Gastrocnemius medialis (tissue), 4 donors: ENCODE data around the gene SOCS7. TPM values are rescaled to one million over a fixed set of nuclear protein-coding genes. Genes with fewer than 3 reads are reported as not detected.
A peak's percentile ranks its signal among the peaks of the same experiment; 100 is the strongest.

ENCODE experiments used
- ATAC-seq, 2 donors: fragments of 150-250 bp; one replicate each; pipeline ENCODE4 v1.9.1; 2016
- DNase-seq, 2 donors: peaks; one replicate each; pipeline ENCODE4 v3.0.0-alpha.2; 2019
- H3K27ac ChIP-seq, 4 donors: fragments of 200-600 bp; sonication (generic); 1 replicate in 1 of 4; 2 replicates in 3 of 4; pipeline ENCODE4 v1.5.1; 2016 to 2018; ENCODE audit warnings: mild to moderate bottlenecking in 2 of 4, moderate library complexity in 1 of 4
- H3K27me3 ChIP-seq, 3 donors: fragments of 200-600 bp; sonication (generic) in 2 of 3; 1 replicate in 1 of 3; 2 replicates in 2 of 3; pipeline versions ENCODE4 v1.5.1 to v1.6.0; 2016 to 2019; ENCODE audit warnings: mild to moderate bottlenecking in 1 of 3, moderate library complexity in 1 of 3
- H3K36me3 ChIP-seq, 2 donors: fragments of 200-600 bp; sonication (generic) in 1 of 2; one replicate each; pipeline ENCODE4 v1.5.1; 2017 to 2018
- H3K4me1 ChIP-seq, 2 donors: fragments of 200-600 bp; sonication (generic) in 1 of 2; one replicate each; pipeline ENCODE4 v1.5.1; 2016 to 2017; ENCODE audit warnings: mild to moderate bottlenecking in 2 of 2
- H3K4me3 ChIP-seq, 4 donors: fragments of 200-600 bp; sonication (generic) in 3 of 4; 1 replicate in 1 of 4; 2 replicates in 3 of 4; pipeline ENCODE4 v1.5.1; 2016 to 2019; ENCODE audit warnings: mild to moderate bottlenecking in 2 of 4
- H3K9me3 ChIP-seq, 3 donors: fragments of 200-600 bp; sonication (generic) in 2 of 3; 1 replicate in 1 of 3; 2 replicates in 2 of 3; pipeline ENCODE4 v1.5.1; 2016 to 2019
- POLR2A ChIP-seq, 2 donors: fragments of 450-650 bp; IDR thresholded peaks; one replicate each; pipeline ENCODE4 v1.6.1; 2017; ENCODE audit warnings: antibody characterized with exemption in 2 of 2, mild to moderate bottlenecking in 2 of 2, moderate library complexity in 2 of 2
- in situ Hi-C, 4 donors: fragments of 200-750 bp; cut with MboI; loops; one replicate each; pipeline versions ENCODE4 v1.15.0 to v1.8.0; 2017; ENCODE audit warnings: low sequenced_read_pairs in 4 of 4
- intact Hi-C: fragments of 100-400 bp; cut with DNase I; formaldehyde crosslinking; loops from one replicate; pipeline ENCODE4 v1.15.1; 2023; ENCODE audit warnings: low total_unique reads
- total RNA-seq, 4 donors: library from RNA; depleted of rRNA; stranded (reverse); fragments of >200 nt; gene quantifications; one replicate each; pipeline versions ENCODE4 v1.1.0 to v1.2.3, GENCODE V29; 2016
- TF ChIP-seq, protein P1 (sequence below), 5 experiments: fragments of 450-650 bp in 3 of 5; fragments of 200-600 bp in 2 of 5; sonication (generic) in 2 of 5; IDR thresholded peaks in 4 of 5; conservative IDR thresholded peaks in 1 of 5; 1 replicate in 4 of 5; 2 replicates in 1 of 5; pipeline ENCODE4 v1.5.1; 2016 to 2019; ENCODE audit warnings: antibody characterized with exemption in 5 of 5, mild to moderate bottlenecking in 3 of 5, moderate library complexity in 3 of 5

SOCS7 gene
- total RNA-seq, 4 donors from 2014 or later = 16.3 to 19.9 (median 19.5) TPM

DNA sequence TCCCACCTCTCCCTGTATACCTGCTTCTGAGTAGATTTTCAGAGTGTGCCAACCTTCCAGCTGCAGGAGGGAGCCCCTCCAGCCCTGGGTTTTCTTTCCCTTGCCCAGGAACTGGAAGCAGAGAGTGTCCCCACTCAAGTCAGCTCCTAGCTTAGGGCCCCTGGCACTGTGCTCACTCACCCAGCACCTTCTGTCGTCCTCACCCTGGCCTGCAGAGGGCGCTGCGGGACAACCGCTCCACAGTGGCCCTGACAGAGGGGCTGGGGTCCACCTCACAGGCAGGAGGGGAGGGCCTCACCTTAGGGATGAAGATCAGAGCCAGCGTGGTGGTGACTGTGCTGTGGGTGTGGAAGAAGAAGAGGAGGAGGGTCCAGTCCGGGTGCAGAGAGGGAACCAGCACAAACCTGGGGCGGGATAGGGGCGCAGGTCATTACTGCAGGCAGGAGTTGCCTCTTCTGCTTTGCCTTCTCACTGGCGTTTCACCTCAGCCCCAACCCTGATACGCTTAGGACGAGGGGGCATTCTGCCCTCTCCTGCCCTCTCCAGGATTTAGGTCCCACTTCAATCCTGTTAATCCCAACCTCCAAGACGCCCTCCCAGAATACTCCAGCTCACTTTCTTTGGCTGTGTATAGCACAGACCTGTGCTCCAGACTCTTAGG is 17.9 kb upstream of the SOCS7 start:
- intact Hi-C loops = no loop called here
- ATAC-seq (peak in 1 of 2 donors; percentile 24), DNase-seq (no peak)
- in situ Hi-C loops = no loop called here
- Histone ChIP-seq H3K4me3 (no peak overlapping the region), H3K36me3 (no peaks in the 10 kb centered on the region), H3K27me3 (no peaks in the 10 kb centered on the region), H3K4me1 (no peaks in the 10 kb centered on the region), H3K9me3 (no peaks in the 10 kb centered on the region), H3K27ac (no peak overlapping the region)
- TF ChIP-seq, protein P1, sequence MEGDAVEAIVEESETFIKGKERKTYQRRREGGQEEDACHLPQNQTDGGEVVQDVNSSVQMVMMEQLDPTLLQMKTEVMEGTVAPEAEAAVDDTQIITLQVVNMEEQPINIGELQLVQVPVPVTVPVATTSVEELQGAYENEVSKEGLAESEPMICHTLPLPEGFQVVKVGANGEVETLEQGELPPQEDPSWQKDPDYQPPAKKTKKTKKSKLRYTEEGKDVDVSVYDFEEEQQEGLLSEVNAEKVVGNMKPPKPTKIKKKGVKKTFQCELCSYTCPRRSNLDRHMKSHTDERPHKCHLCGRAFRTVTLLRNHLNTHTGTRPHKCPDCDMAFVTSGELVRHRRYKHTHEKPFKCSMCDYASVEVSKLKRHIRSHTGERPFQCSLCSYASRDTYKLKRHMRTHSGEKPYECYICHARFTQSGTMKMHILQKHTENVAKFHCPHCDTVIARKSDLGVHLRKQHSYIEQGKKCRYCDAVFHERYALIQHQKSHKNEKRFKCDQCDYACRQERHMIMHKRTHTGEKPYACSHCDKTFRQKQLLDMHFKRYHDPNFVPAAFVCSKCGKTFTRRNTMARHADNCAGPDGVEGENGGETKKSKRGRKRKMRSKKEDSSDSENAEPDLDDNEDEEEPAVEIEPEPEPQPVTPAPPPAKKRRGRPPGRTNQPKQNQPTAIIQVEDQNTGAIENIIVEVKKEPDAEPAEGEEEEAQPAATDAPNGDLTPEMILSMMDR (IDR thresholded peaks at IDR 0.05 in 4 of 5, conservative IDR thresholded peaks at IDR 0.05 in 1 of 5) = peak in 3 of 5 experiments; percentile 32 to 53 (median 43)
- no peak for TF ChIP-seq POLR2A (IDR thresholded peaks at IDR 0.05)

DNA sequence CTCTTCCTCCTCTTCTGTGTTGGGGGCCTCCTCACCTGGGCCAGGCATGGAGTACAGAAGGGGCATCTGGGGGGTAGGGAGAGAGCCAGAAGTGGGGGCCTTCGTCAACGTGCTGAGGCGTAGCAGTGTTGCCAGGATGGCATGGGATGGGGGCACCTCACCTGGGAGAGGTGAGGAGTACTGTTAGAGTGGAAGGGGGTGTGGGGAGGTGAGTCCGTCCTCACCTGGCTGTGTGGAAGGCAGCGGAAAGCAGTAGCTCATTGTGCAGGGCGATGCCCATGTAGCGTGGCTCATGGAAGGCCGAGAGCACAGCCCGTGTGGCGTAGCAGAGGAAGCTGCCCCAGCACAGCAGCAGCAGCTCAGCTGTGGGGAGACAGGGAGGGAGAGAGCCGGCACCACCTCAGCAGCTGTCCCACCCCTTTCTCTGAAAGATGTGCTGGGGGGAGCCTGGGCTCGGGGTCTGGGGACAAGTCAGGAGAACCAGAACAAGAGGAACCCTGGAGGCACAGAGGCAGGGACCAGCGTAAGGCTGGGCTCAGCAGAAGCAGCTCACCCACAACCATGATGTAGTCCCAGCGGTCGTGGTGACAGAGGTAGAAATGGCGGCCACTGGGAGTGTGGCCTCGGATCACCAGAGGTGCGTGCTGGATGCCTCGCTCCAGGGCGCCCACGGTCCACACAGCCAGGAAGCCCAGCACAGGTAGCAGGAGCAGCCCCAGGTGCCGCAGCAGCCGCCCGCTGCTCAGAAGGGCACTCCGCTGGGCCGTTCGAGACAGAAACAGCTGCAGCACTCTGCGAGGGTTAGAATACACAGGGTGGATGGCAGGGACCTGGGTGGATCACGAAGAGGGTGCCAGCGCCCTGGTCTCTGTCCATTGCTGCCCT is 16.9 kb upstream of the SOCS7 start:
- H3K36me3 ChIP-seq = no peaks in the 10 kb centered on the region
- TF ChIP-seq, protein P1 (IDR thresholded peaks at IDR 0.05 in 4 of 5, conservative IDR thresholded peaks at IDR 0.05 in 1 of 5) = no peak
- no peak for TF ChIP-seq POLR2A (IDR thresholded peaks at IDR 0.05)
- no peaks in the 10 kb centered on the region for H3K9me3 ChIP-seq
- DNase-seq (no peak), ATAC-seq (no peak)
- intact Hi-C loops = no loop called here
- H3K27ac ChIP-seq = no peak overlapping the region
- H3K4me3 ChIP-seq = no peak overlapping the region
- in situ Hi-C loops = no loop called here
- no peaks in the 10 kb centered on the region for H3K4me1 ChIP-seq
- H3K27me3 ChIP-seq = no peaks in the 10 kb centered on the region

DNA sequence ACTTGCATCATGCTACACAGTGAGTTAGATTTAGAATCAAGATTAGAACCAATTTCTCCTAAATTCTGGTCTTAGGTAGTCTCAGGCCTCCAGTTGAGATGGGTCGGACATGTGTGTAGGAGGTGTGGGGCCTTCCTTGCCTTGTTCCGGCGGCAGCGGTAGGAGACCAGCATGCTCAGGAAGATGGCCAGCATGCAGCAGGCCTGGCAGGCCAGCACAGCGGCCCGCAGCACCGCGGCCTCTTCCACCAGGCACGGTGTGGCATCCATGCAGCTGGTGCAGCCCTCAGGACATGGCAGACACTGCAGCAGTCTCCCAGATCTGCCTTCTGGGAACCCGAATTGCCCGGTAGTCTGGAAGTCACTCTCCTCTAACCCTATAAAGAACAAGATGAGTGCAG is 14.8 kb upstream of the SOCS7 start:
- Histone ChIP-seq H3K4me3 (no peak overlapping the region), H3K27ac (no peak overlapping the region), H3K36me3 (no peaks in the 10 kb centered on the region), H3K27me3 (no peaks in the 10 kb centered on the region), H3K4me1 (no peaks in the 10 kb centered on the region), H3K9me3 (no peaks in the 10 kb centered on the region)
- no peak for TF ChIP-seq POLR2A (IDR thresholded peaks at IDR 0.05)
- TF ChIP-seq, protein P1 (IDR thresholded peaks at IDR 0.05 in 4 of 5, conservative IDR thresholded peaks at IDR 0.05 in 1 of 5) = no peak
- ATAC-seq = no peak
- no peak for DNase-seq
- in situ Hi-C loops = no loop called here
- intact Hi-C loops = no loop called here

DNA sequence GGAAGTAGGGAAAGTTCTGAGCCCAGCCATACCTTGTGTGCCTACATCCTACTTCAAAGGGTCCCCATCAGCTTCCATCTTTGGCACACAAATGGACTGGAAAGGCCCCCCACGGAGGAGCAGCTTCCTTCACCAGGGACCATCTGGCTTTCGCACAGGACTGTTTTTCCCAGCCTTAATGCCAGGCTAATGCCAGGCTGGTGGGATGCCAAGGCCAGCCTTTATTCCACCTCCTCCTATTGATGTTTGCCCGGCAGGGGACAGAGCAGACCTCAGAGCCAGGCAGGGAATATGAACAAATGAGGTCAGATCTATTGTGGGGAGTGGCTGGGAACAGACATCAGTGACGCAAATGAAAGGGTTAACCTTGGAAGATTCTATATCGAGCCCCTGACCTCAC is 13.6 kb upstream of the SOCS7 start:
- in situ Hi-C loops = no loop called here
- DNase-seq = no peak
- Histone ChIP-seq H3K9me3 (no peaks in the 10 kb centered on the region), H3K4me3 (no peak overlapping the region), H3K27ac (no peak overlapping the region), H3K27me3 (no peaks in the 10 kb centered on the region), H3K4me1 (no peaks in the 10 kb centered on the region), H3K36me3 (no peaks in the 10 kb centered on the region)
- no peak for ATAC-seq
- intact Hi-C loops = no loop called here
- no peak for TF ChIP-seq POLR2A (IDR thresholded peaks at IDR 0.05)
- TF ChIP-seq, protein P1 (IDR thresholded peaks at IDR 0.05 in 4 of 5, conservative IDR thresholded peaks at IDR 0.05 in 1 of 5) = no peak
